ENCODE measurements around the gene RBPMS2. TPM values are rescaled to one million over a fixed set of nuclear protein-coding genes. Genes with fewer than 3 reads are reported as not detected.

RBPMS2 gene
- total and polyA plus RNA-seq, 2 of the 8 experiments (the other 6 are each of a cell fraction or from before 2014, with no cell fraction given), result 55.8 to 238 TPM

GRCh38 chr15:64763874-64764273, 11.5 kb downstream of the RBPMS2 start:
- FAIRE-seq, result no peak
- no peak overlapping the region for H3K27ac ChIP-seq (ENCODE audit: low read depth, low read length)
- H2BK20ac ChIP-seq (ENCODE audit: low read length), result no peak overlapping the region
- no peak overlapping the region for H3K56ac ChIP-seq (replicated peaks; ENCODE audit: insufficient read length, low read depth, low read length)
- no peak overlapping the region for H3K4me3 ChIP-seq (ENCODE audit: extremely low read depth in 1 of 4, insufficient read depth in 2 of 4, low read depth in 3 of 4, low read length in 4 of 4)
- 0 out of 2 replicates have a peak overlapping the region, but pooled peaks have one; percentile 40 for H2AK5ac ChIP-seq (ENCODE audit: low read depth, low read length)
- 86% methylated on average over 4 of the region's 4 CpGs; no CpG with 5 or more reads in 1 of the 2 experiments for WGBS, 2 experiments (ENCODE audit: extremely low coverage in 1 of 2, insufficient coverage in 1 of 2, insufficient read length in 1 of 2, insufficient replicate concordance in 2 of 2, low coverage in 1 of 2, low lambda C conversion rate in 2 of 2, missing lambda C conversion rate in 1 of 2)
- H3K9me3 ChIP-seq (ENCODE audit: insufficient read depth in 2 of 2, low read depth in 1 of 2, low read length in 1 of 2), result no peaks in the 10 kb centered on the region
- no peak overlapping the region for H3K4ac ChIP-seq (replicated peaks; ENCODE audit: insufficient read length, low read depth, low read length)
- H2BK120ac ChIP-seq (replicated peaks; ENCODE audit: low read depth, low read length), result no peak overlapping the region
- TF ChIP-seq POLR2A (IDR thresholded peaks at IDR 0.05; ENCODE audit: control extremely low read depth in 1 of 2, low read depth in 2 of 2, low read length in 2 of 2) (0 out of 3 replicates have a peak, but pooled peaks of 1 of the 2 experiments have one; percentile 26), GTF2F1 (IDR thresholded peaks at IDR 0.05; ENCODE audit: borderline replicate concordance, low read depth, low read length) (no peak)
- H3K14ac ChIP-seq (ENCODE audit: insufficient read length), result no peak overlapping the region
- H3K79me1 ChIP-seq (ENCODE audit: low read depth, low read length), result peaks cover 14% of the 10 kb centered on the region
- no peaks in the 10 kb centered on the region for H3K27me3 ChIP-seq (replicated peaks in 1 of 4; ENCODE audit: control insufficient read depth in 3 of 4, extremely low read depth in 1 of 4, insufficient read depth in 3 of 4, low read length in 3 of 4)
- no peak overlapping the region for H3K18ac ChIP-seq (ENCODE audit: extremely low read depth, low read length)
- no peak overlapping the region for H3K23ac ChIP-seq (ENCODE audit: insufficient read length)
- POLR2A ChIA-PET (ENCODE audit: partially characterized antibody), result interaction anchor here (0.6 to 6.1 kb wide), 16 partner anchors 8 to 963 kb away, joined by 3 to 51 read pairs (median 4); partner anchors contain the start of genes PIF1 and RBPMS2
- peaks cover 32 to 40% of the 10 kb centered on the region in 2 experiments for H4K20me1 ChIP-seq (replicated peaks in 1 of 2; ENCODE audit: control insufficient read depth in 1 of 2, insufficient read depth in 2 of 2, low read length in 2 of 2)
- H4K91ac ChIP-seq (replicated peaks; ENCODE audit: insufficient read length, low read length), result no peak overlapping the region
- H3K36me3 ChIP-seq (ENCODE audit: control insufficient read depth in 2 of 4, insufficient read depth in 4 of 4, low read length in 3 of 4), result peaks cover 0 to 12% (median 0%) of the 10 kb centered on the region in 4 experiments; a peak in 2 of 8 replicates
- peaks cover 64 to 98% of the 10 kb centered on the region in 2 experiments for H3K79me2 ChIP-seq (ENCODE audit: control insufficient read depth in 1 of 2, insufficient read depth in 2 of 2, low read length in 2 of 2)
- H2BK12ac ChIP-seq (ENCODE audit: low read depth, low read length), result no peak overlapping the region
- H3K4me2 ChIP-seq (ENCODE audit: insufficient read depth in 1 of 2, low read depth in 2 of 2, low read length in 2 of 2), result no peak overlapping the region; a peak in 1 of 4 replicates
- peaks cover 0 to 35% (median 15%) of the 10 kb centered on the region in 4 experiments; a peak in 5 of 7 replicates for H3K4me1 ChIP-seq (replicated peaks in 1 of 4; ENCODE audit: control insufficient read depth in 3 of 4, insufficient read depth in 4 of 4, low read length in 3 of 4)
- H4K8ac ChIP-seq (ENCODE audit: extremely low read depth, insufficient read depth, low read length), result no peak overlapping the region
- no peak overlapping the region for H4K5ac ChIP-seq (ENCODE audit: insufficient read length, low read depth, low read length)
- H2BK5ac ChIP-seq (ENCODE audit: low read depth, low read length), result peak overlapping the region; percentile 52; the same call in 1 of the 2 replicates
- peaks cover 2% of the 10 kb centered on the region; the same call in 1 of the 2 replicates for H3K23me2 ChIP-seq (ENCODE audit: low read depth, low read length)
- no peak for DNase-seq (ENCODE audit: low read depth in 1 of 2, low spot score in 2 of 2)
- H2AFZ ChIP-seq (ENCODE audit: low read length), result no peak overlapping the region
- H2BK15ac ChIP-seq (ENCODE audit: low read length), result no peak overlapping the region
- no peak overlapping the region for H3K9ac ChIP-seq (replicated peaks in 1 of 4; ENCODE audit: extremely low read depth in 1 of 4, low read depth in 3 of 4, low read length in 3 of 4)
- CTCF ChIA-PET (ENCODE audit: partially characterized antibody), result interaction anchor here (1.2 to 46.3 kb wide), 5 partner anchors 10 to 323 kb away, joined by 3 to 883 read pairs (median 7); no protein-coding TSS in a partner anchor

Measured in H1 (cell line).